Vagina (tissue), 2 donors: Measurements from ENCODE around the gene TEKT3.

ENCODE experiments used
- POLR2A ChIP-seq, 2 donors: fragments of 450-650 bp; IDR thresholded peaks; one replicate each; pipeline ENCODE4 v1.6.1; 2017; ENCODE audit warnings: antibody characterized with exemption in 2 of 2, mild to moderate bottlenecking in 2 of 2, moderate library complexity in 2 of 2
- POLR2AphosphoS5 ChIP-seq, 2 donors: sonication (generic); formaldehyde crosslinking; IDR thresholded peaks; one replicate each; pipeline ENCODE4 v1.9.0; 2017; ENCODE audit warnings: antibody characterized with exemption in 2 of 2, mild to moderate bottlenecking in 2 of 2, low read depth in 1 of 2; ENCODE audit not compliant: insufficient read depth in 1 of 2
- TF ChIP-seq, protein P1 (sequence below), 3 experiments: fragments of 450-650 bp in 2 of 3; fragments of 200-600 bp in 1 of 3; sonication (generic) in 1 of 3; IDR thresholded peaks; one replicate each; pipeline ENCODE4 v1.5.1; 2017 to 2019; ENCODE audit warnings: antibody characterized with exemption in 3 of 3, mild to moderate bottlenecking in 2 of 3, moderate library complexity in 2 of 3

GRCh38 chr17:15385305-15385704, 43.9 kb upstream of the TEKT3 start:
- TF ChIP-seq, protein P1, sequence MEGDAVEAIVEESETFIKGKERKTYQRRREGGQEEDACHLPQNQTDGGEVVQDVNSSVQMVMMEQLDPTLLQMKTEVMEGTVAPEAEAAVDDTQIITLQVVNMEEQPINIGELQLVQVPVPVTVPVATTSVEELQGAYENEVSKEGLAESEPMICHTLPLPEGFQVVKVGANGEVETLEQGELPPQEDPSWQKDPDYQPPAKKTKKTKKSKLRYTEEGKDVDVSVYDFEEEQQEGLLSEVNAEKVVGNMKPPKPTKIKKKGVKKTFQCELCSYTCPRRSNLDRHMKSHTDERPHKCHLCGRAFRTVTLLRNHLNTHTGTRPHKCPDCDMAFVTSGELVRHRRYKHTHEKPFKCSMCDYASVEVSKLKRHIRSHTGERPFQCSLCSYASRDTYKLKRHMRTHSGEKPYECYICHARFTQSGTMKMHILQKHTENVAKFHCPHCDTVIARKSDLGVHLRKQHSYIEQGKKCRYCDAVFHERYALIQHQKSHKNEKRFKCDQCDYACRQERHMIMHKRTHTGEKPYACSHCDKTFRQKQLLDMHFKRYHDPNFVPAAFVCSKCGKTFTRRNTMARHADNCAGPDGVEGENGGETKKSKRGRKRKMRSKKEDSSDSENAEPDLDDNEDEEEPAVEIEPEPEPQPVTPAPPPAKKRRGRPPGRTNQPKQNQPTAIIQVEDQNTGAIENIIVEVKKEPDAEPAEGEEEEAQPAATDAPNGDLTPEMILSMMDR (IDR thresholded peaks at IDR 0.05), result no peak
- TF ChIP-seq POLR2A (IDR thresholded peaks at IDR 0.05) (no peak), POLR2AphosphoS5 (IDR thresholded peaks at IDR 0.05; ENCODE audit: insufficient read depth in 1 of 2, low read depth in 1 of 2) (no peak)
